GM18868 (cell line): ENCODE data around the gene ANKS6.
"Not testable (repeated sequence)": the region's sequence is repeated elsewhere in the genome, so short reads cannot be mapped to it uniquely, and the experiment has no call there.

Source experiments
- ATAC-seq: cut with Tn5 transposase; IDR thresholded peaks from one replicate; pipeline ENCODE4 v1.9.1; 2021; ENCODE audit warnings: mild to moderate bottlenecking, moderate library complexity; ENCODE audit not compliant: unreplicated experiment

Gene ANKS6

DNA sequence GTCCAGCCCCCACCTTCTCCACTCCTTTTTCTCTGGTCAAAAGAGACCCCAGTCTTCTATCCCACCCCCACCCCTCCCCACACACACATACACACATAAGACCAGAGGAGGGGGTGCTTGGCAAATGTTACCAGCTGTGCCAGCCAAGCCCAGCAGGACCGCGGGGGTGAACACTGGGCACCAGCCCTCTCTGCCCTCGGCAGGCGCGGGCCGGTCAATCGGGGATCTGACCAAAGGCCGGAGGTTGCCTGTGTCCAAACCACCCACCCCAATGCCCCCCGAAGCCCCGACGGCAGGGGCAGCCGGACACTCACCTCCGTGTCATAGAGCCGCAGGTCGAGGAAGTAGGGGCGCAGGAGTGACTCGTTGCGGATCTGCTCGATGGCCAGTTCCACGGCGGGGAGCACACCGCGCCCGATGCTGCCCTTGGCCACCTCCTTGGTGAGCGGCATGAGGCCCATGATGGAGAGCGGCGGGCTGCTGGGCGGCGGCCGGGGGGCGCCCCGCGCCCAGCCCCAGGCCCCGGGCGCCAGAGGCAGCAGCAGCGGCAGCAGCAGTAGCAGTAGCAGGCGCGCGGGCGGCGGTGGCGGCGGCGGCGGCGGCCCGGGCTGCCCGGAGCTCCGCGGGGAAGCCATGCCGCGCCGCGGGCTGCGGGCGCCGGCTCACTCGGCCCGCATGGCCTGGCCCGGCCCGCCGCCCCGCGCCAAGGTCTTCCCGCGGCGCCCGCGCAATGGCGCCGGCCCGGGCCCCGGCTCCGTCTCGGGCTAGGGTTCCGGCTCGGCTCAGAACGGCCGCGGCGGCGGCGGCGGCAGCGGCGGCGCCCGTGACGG lies 88.0 kb downstream of the ANKS6 start:
- no peak for ATAC-seq

DNA sequence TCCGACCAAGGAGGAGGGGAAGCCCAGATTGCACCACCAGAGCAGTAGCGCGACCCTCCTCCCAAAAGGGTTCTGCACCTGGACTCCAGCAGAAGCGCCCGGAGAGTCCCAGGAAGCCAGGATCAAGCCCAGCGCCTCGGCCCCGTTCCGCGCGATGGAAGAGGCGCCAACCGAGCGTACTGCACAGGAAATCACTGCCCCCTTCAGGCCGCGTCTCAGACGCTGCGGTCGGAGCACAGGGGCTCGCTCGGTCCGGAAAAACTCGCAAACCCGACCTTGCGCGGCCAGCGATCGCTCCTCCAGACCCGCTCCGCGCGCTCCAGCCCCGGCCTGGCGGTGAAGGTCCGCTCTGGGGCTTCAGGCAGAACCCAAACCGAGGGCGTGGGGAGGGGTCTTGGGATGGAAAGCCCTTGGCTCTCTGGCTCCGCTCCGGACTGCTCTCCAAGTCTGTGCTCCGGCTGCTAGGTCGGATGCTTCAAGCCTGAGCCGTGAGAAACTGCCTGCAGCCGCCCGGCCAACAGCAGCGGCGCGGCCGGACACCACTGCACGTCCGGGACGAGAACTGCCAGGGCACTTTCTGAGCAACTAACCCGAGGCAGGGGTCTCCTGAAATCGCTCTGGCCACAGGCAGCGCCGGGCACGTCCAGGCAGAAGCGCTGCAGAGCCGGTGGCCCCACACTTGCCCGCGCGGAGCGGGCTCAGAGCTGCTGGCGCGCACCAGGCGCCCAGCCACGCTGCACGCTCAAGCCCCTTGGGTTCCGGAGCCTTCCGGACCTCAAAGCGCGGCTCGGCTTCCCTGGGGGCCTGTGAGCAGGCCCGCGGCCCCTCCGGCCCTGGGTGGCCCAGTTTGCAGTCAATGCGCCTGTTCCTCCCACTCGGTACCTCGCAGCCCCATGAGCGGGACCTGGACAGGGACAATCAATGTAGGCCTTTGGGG lies 88.9 kb downstream of the ANKS6 start:
- no peak for ATAC-seq

DNA sequence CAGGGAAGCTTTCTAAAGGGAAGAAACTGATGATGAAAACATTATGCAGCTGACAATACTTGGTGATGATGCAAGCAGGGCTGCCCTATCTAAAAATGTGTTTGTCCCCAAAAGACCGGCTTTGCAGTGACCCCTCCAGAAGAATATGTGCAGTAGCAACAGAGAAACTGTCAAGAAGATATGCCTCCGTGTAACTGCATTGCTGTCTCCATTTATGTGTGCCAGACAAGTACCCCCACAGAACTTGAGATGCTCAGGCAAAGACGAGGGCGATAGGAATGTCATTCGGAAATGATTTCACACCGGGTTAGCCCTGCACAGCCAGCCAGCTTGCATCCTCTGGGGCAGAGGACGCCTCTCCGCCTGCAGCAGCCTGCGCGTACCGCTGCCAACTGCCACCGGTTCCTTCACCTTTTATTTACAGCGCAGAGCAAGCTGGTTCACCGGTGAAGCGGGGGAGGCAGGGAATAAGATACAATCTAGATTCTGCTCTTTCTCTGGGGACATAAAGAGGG lies 89.6 kb downstream of the ANKS6 start:
- no peak for ATAC-seq

DNA sequence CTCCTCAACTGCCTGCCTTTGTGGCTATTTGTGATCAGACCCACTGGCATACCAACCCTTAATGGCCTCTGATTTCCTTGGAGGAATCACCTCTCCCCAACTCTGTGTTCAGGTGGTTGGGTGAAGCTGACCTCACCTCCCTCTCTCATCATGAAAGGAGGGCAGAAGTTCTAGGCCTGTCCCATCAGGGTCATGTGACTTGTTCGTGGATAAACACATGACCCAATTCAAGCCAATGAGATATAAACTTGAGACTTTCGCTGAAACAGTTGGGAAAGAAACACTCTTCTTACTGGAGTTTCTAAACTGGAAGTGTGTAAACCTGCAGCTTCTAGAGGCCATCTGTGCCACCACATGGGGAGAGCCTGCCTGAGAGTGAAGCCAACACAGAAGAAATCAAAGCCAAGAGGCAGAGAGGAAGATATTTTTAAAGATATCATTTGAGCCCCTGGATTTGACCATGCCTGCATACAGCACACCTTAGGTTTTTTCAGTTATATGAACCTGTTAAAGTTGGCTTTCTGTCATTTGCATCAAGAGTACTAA lies 93.4 kb downstream of the ANKS6 start:
- ATAC-seq: no peak

DNA sequence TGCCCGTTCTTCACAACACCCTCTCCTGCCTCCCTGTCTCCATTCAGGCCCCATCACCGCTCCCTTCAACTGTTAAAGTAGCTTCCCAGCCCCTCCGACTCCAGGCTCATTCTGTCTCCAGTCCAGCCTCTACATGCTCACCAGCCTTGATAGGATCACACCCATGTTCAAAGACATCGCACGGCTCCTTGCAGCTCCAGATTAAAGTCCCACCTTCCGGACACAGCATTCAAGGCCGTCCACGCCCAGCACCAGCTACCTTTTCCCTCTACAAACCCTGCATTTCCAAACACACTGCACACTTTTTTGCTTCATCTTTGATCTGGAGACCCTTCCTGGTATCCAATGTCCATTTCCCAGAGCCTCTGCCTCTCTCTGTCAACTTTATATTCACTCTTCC lies 94.0 kb downstream of the ANKS6 start:
- no peak for ATAC-seq

DNA sequence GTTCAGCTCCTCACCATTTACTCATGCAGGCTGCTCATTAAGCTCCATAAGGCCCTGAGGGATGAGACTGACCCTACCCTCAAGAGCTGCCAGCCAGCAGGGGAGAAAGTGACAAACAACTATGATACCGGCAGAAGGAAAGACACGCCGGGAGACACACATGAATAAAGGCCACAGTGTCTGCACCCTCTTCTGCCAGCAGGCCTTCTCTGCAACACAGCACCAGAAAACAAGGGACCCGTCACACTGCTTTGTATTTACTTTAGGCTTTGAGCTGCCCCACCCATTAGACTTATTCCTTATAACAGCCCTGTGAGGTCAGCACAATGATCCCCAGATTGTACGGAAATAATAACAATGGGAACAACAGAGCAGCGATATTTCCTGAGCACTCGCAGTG lies 94.8 kb downstream of the ANKS6 start:
- no peak for ATAC-seq

DNA sequence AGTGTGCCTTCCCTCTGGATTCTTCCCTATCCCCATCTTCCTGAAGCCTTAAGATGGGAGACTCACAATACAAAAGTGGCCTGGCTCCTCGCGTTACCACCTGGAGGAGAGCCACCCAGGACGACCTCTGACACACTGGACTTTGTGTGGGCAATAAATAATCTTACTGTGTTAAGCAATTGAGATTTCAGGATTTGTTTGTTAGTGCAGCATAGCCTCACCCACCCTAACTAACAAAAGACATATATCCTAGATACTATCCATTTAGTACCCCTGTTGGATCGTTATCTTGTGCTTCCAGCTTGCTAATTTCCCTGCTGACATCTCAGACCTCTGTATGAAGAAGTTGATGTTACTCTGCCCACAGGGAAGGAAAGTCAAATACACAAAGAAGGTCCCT lies 95.6 kb downstream of the ANKS6 start:
- ATAC-seq: no peak

DNA sequence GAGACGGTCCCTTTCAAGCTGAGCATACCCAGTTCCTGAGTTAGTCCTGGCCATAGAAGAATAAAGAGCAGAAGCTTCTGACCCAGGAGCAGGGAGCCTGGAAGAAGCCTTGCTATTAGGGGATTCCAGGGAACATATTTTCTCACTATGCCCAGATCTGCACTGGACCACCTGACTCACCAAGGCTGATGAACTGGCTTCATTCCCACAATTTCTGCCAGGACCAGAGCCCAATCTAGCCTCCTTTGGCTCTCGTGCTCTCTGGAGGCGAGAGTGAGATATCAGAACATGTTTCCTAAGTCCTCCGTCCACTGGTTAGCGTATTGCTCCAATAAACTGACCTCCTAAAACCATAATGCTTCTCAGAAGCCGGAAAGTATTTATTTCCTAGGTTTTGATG lies 97.5 kb downstream of the ANKS6 start:
- ATAC-seq: no peak

DNA sequence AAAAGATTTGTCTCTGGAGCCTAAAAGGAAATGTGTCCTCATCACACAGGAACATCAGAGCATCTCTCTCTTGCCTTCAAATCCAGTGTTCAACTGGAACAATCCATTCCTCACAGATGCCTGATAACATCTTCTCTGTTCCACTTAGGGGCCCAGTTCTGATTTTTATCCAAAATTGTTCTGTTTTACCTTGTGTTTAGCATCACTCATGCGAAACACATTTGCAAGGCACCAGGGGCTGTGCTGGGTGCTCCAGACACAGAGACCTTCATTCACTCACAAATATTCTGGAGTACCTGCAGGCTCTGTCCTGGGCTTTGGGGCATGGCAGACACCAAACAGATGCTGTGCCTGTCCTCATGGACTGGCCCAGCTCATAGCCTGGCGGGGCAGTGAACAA lies 101.4 kb downstream of the ANKS6 start:
- no peak for ATAC-seq

DNA sequence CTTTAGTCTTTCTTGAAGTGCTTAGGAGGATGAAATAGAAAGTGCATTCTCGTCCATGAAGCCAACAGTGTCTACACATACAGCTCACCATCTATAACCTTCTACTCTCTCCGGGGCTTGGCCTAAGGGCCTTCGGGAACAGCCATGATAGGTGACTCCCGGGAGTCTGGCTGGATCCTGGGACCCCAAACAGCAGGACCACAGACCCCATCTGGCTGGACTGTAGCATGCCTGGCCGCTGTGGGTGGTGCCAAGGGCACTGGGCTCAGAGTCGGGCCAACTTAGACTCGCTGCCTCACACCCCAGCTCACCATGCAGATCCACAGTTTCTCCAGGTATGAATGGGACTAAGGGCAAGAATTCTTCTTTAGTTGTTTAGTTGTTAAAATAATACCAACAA lies 104.0 kb downstream of the ANKS6 start:
- ATAC-seq: no peak

DNA sequence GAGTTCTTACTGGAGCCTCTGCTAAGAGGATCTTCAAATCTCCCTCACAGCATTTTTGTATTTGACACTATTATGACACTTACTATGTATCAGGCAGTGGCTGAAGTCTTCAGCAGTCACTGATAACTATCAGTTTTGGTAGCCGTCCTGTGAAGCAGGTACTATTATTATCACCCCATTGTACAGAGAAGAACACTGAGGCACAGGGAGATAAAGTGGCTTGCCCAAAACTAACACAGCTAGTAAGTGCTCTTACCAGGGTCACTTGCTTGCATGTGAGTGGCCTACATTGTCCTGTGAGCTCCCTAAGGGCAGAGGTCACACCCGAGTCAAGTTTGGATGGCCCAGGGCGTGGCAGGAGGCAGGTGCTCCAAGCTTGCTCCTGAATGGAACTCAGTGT lies 104.5 kb downstream of the ANKS6 start:
- no peak for ATAC-seq

DNA sequence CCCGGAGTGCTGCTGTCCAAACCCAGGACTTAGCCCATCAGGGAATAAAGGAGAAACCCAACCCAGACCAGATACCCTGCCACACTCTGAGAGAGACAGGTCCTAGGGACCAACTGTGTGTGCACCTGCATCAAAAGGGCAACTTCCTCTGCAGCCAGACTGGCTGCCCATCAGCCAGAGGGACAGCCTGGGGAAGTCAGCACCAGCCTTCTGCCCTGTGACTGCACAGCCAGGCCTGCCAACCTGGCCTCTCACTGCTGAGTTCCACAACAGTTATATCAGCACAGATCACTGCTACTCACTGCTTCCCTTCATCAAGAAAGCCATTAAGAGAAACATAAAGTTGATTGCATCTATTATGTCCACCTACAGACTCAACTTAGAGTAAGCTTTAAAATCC lies 105.7 kb downstream of the ANKS6 start:
- ATAC-seq: no peak

DNA sequence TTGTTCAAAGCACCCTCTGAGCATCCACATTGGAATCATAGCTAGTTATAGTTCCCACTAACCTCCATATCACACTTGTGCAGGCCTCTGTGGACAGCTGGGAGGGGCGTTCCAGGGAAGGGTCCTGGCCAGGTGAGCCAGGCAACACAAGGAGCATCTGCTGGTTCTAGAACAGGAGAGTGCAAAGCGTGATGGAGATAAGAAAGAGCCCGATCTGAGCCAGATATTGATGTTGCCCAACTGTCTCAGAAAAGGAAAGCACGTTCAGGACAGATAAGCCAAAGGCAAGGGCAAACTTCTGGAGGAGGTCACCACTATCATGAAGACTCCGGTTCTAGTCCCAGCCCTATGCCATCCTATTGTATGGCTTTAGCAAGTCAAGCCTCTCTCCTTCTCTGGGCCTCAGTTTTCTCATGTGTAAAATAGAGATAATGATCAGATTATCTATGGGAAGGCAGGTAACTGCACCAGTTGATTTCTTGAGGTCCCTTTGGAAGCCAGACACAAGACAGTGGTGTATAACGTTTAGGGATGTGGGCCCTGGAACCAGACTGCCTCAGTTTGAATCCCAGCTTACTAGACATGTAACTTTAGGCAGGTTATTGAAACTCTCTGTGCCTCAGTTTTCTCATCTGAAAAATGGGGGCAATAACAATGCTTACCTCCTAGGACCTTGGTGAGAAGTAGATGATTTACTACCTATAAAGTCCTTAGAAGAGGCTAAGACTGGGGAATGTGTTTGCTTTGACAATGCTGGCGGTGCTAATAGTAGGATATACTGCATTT lies 107.5 kb downstream of the ANKS6 start:
- no peak for ATAC-seq

DNA sequence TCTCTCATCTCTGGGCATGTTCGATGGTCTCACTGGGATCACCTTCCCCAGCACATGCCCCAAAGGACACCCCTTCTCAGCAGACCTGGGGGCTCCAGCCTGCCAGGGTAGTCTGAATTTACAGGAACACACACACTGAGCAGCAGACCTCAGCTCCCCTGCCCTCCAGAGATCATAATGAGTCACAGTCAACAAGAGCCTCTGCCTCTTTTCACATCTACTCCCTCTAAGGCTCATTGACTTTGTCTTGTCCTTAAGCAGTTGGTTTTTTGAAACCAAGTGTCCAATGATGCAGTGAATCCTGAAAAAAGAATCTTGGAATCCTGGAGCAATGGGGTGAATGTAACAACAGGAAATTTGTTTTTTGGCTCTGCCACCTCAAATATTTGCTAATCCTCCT lies 108.4 kb downstream of the ANKS6 start:
- ATAC-seq: no peak

DNA sequence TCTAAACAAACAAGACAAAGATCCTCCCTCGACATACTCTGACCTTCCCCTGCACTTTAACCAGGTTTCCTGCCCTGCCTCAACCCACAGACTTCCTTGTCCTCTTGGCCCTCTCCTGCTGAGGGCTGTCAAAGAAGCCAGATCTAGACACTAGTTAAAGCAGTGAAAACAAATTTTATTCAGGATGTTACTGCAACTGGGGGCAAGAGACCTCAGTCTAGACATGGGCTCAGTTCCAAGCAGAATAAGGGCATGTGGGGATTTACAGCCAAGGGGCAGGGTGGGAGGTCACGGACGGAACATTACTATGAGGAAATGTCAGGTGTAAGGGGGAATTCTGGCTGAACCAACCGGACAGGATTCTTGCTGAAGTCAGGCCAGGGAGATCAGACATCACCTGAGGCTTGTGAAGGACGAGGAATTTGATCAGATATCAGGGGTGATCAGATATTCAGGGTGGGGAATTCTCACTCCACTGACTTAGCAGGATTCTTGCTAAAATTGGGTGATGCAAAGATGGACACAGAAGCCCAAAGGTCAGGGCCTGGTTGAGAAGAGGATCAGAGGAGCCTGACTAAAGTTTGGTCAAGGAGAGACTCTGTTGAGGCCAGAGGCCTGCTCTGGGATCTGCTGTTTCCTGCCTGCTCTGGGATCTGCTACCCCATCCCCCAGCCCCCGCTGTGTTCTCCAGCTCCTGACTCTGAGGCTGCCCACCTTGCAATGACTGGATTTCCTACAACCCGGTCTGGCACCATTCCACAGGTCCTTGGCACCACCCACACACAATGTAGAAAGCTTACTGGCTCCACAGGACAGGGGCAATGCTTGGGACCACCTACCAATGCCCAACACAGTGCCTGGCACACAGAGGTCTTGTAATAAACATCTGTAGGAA lies 109.1 kb downstream of the ANKS6 start:
- no peak for ATAC-seq

DNA sequence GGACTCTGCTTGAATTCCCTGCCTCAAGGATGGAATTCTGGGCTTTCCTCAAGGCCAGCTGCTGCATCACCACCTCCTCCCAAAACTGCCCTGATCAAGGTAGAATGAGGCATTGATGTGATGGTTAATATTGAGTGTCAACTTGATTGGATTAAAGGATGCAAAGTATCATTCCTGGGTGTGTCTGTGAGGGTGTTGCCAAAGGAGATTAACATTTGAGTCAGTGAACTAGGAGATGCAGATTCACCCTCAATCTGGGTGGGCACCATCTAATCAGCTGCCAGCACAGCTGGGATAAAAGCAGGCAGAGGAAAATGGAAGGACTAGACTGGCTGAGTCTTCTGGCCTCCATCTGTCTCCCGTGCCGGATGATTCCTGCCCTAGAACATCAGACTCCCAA lies 111.5 kb downstream of the ANKS6 start:
- not testable (repeated sequence) for ATAC-seq
